Measurements from ENCODE around the gene DUSP6.

The DUSP6 gene

DNA sequence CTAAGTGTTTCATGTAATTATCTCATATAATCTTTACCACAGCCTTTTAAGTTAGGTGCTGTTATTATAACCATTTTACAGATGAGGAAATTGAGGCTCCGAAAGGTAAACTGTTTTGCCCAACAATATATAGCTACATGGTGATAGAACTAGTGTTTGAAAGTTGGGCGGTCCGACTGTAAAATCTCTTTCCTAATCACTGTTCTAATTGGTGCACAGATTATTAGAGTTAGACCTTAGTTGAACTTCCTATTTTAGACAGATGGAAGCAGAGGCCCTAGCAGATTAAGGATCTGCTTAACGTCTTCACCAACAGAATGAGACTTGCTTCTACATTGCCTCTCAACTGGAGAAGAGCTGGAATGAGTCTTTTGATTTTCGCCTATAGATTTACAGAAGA, 30.0 kb upstream of the DUSP6 start:
- TF ChIP-seq, protein P1, sequence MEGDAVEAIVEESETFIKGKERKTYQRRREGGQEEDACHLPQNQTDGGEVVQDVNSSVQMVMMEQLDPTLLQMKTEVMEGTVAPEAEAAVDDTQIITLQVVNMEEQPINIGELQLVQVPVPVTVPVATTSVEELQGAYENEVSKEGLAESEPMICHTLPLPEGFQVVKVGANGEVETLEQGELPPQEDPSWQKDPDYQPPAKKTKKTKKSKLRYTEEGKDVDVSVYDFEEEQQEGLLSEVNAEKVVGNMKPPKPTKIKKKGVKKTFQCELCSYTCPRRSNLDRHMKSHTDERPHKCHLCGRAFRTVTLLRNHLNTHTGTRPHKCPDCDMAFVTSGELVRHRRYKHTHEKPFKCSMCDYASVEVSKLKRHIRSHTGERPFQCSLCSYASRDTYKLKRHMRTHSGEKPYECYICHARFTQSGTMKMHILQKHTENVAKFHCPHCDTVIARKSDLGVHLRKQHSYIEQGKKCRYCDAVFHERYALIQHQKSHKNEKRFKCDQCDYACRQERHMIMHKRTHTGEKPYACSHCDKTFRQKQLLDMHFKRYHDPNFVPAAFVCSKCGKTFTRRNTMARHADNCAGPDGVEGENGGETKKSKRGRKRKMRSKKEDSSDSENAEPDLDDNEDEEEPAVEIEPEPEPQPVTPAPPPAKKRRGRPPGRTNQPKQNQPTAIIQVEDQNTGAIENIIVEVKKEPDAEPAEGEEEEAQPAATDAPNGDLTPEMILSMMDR (IDR thresholded peaks at IDR 0.05), result no peak

DNA sequence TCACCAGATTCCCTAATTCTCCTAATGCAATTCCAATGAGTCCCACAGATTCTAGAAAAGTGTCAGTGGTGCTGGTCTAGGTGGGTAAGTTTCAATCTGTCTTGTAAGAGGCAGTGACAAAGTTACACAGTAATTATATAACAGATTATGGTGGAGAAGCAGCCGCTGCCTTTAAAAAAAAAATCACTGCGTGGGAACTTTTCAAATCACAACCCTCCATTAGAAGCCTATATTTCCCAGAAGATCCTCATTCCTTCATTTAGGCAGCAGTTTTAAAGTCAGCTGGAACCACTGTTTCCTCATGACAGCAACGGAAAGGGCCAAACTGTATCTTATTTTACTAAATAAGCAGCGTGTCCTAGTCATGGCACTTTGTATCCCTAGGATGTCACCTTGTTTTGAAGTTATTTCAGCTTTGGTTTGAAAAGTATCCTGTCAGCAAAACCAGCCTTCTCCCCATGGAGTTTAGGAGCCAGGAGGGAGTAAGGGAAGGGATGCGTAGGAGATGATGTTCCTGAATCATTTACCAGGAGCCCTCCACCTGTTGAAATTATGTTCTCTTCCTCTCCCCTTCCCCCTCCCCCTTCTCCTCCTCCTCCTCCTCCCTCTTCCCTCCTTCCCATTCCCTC, 27.7 kb upstream of the DUSP6 start:
- TF ChIP-seq, protein P1 (IDR thresholded peaks at IDR 0.05), result no peak

DNA sequence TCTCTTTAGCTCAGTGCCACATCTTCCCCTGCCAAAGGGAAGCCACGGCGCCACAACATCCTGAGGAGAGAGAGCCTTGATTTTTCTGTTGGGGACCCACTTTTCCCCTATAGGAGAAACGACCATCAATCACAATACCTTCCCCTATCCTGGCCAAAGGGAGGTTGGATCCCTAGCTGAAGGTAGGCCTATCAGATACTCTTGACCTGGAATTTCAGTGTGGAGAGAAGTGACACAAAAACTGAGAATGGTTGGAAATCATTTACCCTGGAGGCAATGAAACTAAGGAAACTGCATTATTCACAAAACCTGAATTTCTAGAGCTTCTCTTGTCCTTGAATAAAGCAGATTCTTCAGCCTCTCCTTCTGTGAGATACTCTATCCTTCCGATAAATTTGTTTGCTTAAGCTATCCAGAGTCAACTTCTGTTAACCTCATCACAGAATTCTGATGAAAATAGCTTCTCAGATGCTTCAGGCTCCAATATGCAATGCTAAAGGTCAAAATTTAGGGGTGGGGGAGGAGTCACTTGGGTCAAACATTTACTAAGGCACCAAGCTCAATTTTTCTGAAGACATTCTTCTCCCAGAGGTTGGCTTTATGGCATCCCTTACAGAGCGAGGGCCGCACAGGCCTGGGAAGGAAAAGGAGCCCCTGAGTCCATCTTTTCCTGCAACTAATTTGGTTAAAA, 27.0 kb upstream of the DUSP6 start:
- TF ChIP-seq, protein P1 (IDR thresholded peaks at IDR 0.05), result no peak

DNA sequence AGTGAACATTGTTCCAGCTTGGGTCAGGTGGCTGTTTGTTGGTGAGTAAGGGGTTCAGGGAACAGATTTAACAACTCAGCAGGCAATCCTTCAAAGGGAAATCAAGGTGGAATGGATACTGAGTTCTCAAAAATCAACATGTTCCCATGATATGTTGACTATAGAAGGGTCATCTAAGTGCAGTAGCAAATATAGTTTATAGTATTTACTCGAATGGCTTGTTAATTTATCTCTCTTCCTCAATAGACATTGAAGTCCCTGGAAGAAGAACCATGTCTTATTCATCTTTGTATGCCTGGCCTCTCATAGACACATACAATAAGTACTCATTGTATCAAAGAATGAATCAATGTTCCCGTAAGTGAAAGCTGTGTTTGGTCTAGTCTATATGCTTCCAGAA, 24.5 kb upstream of the DUSP6 start:
- TF ChIP-seq, protein P1 (IDR thresholded peaks at IDR 0.05), result no peak

DNA sequence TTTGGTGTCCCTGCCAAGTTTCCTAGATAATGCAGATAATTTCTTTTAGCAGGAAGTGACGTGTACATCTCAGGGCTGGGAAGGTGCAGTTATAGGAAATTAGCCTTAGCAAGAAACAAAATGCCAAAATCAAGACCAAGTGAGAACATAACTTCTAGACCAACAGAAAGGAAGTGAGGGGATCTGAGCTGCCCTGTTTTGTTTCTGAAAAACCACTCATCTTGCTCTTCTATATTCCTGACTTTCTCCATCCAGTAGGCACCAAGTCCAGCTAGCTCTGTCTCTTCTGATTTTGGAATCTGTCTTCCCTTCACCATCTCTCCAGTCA, 23.9 kb upstream of the DUSP6 start:
- TF ChIP-seq, protein P1 (IDR thresholded peaks at IDR 0.05), result no peak

DNA sequence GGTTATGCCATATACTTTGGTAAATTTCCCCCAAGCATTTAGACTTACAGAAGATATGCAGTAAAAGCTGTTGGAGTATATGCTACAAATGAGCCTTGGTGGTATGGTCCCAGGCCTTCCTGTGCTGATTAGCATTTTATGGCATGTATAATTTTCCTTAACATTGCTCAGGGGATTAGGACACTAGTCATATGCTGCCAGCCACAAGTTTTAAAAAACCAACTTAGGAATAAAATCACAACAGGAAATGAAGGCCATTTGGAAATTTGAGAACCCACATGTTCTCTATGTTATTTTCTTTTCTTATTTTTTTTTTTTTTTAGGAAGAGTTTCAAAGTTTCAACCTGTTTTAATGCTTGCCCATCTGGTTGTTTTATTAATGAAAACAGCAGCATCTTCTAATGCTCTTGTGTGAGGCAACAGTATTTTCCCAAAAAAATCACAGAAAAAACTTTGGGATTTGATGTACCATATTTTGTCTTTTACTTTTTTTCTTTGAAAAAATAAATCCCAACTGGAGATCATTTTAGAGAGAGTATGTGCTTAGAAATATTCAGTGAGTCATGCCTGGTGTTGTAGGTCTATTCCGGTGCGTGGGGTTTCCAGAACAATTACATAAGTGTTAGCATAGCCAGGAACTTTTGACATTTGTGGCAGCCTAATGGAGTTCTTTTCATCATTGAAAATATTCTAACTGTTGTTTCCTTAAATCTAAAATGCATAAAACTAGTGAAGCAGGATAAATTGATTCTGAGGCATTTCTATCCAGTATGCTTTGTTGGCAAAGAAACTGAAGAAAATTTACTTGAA, 21.7 kb upstream of the DUSP6 start:
- TF ChIP-seq, protein P1 (IDR thresholded peaks at IDR 0.05), result no peak

DNA sequence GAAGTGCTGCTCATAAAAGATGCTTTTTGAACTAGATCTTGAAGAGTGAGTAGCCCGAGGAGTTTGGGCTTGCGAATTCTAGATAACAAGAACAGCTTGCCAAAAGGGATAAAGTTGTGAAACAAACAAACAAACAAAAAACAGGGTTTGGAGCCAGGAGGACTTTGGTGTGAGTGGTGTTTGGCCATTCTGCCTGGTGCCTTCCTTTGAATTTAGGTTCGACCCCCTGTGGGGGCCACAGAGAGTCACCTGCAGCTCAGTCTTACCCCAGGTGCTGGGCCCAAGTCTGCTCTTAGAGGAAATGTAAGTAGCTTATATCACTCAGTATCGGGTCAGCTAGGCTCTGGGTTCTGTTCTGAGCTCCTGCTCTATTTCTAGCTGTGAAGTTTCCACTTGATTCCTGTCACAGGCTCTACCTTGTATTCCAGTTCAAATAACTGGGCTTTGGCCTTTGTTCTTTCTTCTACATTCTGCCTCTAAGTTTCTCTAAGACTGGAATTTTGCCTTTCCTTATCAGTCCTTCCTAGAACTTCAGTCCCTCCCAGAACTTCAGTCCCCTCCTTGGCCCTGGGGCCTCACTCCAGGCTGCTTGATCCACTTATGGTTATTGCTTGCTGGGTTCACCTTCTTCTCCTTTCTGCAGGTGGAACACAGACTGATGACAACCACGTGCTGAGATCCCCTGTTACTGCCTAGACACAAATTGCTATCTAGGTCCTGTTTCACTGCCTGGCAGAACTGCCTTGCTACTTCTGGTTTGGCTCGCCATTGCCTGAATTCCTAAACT, 20.5 kb upstream of the DUSP6 start:
- TF ChIP-seq, protein P1 (IDR thresholded peaks at IDR 0.05), result no peak

Measured in LNCAP (cell line).